ENCODE results near the gene PDE4DIP. TPM values are rescaled to one million over a fixed set of nuclear protein-coding genes. Genes with fewer than 3 reads are reported as not detected.
"Not testable (repeated sequence)": the region's sequence is repeated elsewhere in the genome, so short reads cannot be mapped to it uniquely, and the experiment has no call there.

Gene PDE4DIP
- total RNA-seq, 1 experiment from 2014 or later: 6.7 TPM

GRCh38 chr1:148874408-148875388 lies 30.5 kb downstream of the PDE4DIP start:
- DNase-seq (ENCODE audit: low read depth): not testable (repeated sequence)

DNA sequence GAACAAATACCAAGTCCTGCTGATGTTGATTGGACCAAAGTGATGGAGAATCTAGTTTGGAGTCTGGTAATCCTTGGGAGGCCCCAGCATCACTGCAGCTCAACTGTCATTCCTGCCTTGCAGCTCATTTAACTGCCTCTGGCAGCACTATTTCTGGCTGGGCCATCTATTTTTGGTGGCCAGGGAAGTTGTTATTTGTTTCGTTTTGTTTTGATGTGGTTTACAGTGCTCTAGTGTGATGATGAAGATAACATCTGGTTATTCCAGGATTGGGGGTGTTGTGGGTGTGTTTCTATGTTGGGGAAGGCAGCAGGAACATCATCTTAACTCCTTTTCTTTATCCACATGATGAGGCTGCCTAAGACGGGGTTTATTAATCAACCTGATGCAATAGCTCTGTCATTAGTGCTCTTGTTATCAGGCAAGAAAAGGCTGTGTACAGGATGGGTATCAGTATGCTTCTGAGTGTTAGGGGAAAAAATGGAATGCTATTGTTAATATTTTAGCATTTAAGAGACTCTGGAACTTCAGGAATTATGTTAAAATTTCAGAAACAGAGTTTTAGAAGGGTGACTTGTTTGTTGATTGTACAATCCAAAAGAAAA lies 35.7 kb downstream of the PDE4DIP start:
- not testable (repeated sequence) for DNase-seq (ENCODE audit: low read depth)

DNA sequence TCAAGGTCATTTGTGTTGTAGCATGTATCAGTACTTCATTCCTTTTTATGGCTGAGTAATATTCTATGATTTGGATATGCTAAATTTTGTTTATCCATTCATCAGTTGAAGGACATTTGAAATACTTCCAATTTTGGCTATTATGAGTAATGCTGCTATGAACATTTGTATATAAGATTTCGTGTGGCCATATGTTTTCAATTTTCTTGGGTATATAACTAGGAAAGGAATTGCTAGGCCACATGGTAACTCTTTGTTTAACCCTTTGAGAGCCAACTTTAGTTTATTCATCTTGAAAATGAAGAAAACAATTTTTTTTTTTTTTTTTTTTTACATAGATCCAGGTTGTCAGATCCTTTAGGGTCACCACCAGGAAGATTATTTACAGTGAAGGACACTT lies 37.0 kb downstream of the PDE4DIP start:
- DNase-seq (ENCODE audit: low read depth): not testable (repeated sequence)

- not testable (repeated sequence) for DNase-seq (ENCODE audit: low read depth)
Observed at GRCh38 chr1:148885219-148885618, 41.0 kb downstream of the PDE4DIP start.

GRCh38 chr1:148886293-148886692 lies 42.1 kb downstream of the PDE4DIP start:
- not testable (repeated sequence) for DNase-seq (ENCODE audit: low read depth)

DNA sequence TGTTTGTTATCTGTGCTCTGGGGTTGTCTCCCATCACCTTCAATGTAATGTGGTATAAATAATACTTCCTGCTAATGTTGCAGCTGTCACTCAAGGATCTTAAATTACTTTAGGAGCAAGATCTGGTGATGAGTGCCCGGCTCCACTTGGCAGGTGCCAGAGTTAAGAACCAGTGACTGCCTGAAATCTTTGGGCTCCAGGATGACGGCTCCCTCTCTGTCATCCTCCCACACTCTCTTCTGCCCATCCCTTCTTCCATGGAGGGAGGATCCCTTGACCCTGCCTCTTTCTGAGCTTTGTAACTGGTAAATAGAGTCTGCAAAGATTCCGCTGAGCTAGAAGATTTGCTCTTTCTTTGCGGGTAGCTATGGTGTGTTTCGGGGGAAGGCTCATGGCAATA lies 44.4 kb downstream of the PDE4DIP start:
- not testable (repeated sequence) for DNase-seq (ENCODE audit: low read depth)

DNA sequence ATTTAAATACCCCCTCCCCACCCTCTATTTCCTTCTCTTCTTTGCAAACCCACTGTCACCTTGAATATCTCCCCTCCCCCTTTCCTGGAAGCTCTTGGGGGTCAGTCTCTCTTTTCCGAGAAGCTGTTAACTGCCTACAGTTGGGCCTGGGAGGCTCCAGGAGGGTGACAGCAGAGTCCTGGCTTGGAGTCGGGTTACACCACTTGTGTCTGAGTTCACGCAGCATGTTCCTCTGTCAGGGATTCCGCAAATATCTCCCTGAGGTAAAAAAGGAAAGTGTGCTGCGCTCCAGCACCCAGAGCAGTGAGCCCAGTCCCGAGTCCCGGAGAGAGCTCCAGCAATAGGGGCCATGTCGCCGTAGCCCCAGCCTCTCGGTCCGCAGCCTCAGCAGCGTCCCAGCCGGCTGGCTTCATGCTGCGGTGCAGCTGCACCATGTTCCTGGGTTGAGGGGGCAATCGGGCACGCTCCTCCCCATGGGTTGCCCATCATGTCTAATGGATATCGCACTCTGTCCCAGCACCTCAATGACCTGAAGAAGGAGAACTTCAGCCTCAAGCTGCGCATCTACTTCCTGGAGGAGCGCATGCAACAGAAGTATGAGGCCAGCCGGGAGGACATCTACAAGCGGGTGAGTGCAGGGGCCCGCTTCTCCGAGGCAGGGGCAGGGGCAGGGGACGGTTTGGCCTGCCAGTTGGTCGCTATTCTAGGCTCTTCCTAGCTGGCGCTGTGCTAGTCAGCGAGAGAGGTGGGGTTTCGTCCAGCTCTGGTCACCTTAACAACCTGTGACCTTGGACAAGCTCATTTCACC lies 45.2 kb downstream of the PDE4DIP start:
- not testable (repeated sequence) for DNase-seq (ENCODE audit: low read depth)

DNA sequence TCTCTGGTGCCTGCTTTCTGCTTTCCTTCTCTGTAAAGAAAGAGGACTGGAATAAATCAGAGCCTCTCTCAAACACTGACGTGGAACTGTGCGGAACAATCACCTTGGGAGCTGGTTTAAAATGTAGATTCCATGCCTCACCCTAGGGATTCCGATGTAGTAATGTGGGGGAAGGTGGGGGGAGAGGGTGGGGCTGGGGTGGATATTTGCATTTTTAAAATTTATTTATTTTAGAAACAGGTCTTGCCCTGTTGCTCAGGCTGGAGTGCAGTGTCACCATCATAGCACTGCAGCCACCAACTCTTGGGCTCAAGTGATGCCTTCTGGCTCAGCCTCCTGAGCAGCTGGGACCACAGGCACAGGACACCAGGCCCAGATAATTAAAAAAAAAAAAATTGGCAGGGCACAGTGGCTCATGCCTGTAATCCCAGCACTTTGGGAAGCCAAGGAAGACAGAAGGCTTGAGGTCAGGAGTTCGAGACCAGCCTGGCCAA lies 45.9 kb downstream of the PDE4DIP start:
- DNase-seq (ENCODE audit: low read depth): not testable (repeated sequence)

DNA sequence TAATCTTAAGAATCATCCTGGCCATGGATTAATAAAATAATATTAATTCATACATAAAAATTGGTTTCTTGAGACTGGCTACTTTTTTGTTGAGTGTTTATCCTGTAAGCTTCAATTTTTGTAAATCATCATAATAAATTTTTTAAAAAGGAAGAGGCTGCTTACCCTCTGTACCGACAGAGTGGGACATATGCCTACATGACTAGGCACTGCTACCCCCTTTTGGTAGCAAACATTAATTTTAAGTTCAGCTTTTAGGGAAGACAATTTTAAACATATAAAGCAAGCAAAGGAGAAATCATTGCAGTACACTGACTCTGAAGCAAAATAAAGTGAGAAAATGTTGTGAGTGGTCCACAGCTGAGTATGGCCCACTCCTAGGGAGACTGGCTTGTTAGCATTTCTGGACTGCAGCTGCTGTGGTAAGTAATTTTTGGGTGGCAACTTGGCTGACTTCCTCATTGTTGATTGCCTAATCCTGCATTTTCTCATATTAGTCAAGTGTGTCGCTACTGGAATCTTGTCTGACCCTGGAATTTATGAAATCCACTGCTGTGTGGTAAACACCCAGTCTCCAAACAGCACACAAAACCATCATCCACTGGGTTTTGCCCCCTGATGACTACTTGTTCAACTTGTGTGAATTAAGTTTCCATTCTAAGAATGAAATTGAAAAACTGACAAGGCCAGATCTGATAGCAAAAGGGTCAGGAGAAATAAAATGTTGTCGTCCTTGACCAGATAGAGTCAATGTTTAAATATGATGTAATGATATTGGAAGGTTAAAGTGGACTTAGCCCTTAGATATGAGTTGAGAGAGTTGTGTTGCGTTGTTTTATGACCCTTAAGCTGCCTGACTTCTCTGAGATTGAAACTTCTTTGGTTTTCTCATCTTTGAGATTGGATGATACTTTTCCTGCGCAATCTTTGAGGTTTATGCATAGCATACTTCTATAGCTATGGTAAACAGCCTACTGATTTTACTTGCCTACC lies 50.4 kb downstream of the PDE4DIP start:
- not testable (repeated sequence) for DNase-seq (ENCODE audit: low read depth)

DNA sequence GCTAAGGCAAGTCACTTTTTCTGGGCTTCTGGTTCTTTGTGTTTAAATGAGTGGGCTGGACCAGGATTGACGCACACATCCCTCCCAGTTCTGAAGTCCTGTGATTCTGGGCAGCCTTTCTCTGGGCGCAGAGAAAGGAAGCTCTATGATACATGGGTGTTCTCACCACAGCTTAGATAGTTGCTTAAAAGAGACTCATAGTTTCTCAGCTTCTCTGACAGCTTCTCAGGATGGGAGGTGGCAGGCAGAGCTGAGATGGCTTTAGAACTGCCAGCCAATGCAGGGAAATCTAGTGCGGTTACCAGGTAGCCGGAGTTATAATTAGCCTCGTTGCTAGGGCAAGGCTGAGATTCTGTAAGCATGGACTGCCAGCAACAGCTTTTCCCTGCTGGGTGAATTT lies 55.8 kb downstream of the PDE4DIP start:
- not testable (repeated sequence) for DNase-seq (ENCODE audit: low read depth)

- DNase-seq (ENCODE audit: low read depth): not testable (repeated sequence)
Observed at GRCh38 chr1:148900691-148901090, 56.5 kb downstream of the PDE4DIP start.

- DNase-seq (ENCODE audit: low read depth): not testable (repeated sequence)
Observed at GRCh38 chr1:148901150-148901952, 57.1 kb downstream of the PDE4DIP start.

DNA sequence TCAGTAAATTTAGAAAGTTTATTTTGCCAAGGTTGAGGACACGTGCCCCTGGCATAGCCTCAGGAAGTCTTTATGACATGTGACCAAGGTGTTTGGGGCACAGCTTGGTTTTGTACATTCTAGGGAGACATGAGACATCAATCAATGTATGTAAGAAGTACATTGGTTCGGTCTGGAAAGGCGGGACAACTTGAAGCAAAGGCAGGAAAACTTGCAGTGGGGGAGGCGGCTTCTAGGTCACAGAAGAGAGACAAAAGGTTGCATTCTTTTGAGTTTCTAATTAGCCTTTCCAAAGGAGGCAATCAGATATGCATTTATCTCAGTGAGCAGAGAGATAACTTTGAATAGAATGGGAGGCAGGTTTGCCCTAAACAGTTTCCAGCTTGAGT lies 57.7 kb downstream of the PDE4DIP start:
- not testable (repeated sequence) for DNase-seq (ENCODE audit: low read depth)

GRCh38 chr1:148909219-148909826 lies 65.1 kb downstream of the PDE4DIP start:
- not testable (repeated sequence) for DNase-seq (ENCODE audit: low read depth)

GRCh38 chr1:148911303-148911928 lies 67.2 kb downstream of the PDE4DIP start:
- not testable (repeated sequence) for DNase-seq (ENCODE audit: low read depth)

DNA sequence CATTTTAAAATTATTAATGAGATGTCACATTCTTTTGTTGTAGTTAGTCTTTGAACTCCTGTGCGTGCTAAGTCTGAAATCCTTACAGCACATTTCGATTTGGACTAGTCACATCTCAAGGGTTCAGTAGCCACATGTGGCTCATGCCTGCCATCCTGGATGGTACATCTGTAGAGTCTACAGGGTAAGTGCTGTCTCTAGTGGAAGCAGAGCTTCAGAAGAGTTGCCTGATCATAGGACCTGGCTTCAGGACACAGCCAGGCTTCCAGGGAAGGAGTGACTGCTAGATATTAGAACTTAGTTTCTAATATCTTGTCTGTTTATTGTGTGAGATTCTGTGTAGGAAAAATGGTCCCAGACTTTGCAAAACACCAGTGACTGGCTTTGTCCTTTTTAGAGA lies 72.0 kb downstream of the PDE4DIP start:
- DNase-seq (ENCODE audit: low read depth): not testable (repeated sequence)

GRCh38 chr1:148916695-148917348 lies 72.6 kb downstream of the PDE4DIP start:
- DNase-seq (ENCODE audit: low read depth): not testable (repeated sequence)

- DNase-seq (ENCODE audit: low read depth): not testable (repeated sequence)
Observed at GRCh38 chr1:148918836-148919447, 74.7 kb downstream of the PDE4DIP start.

Data from Daoy (cell line).